GM13977 (cell line): ENCODE measurements around the gene CDX1.

Experiments
- DNase-seq: peaks from one replicate; pipeline ENCODE4 v3.0.0; 2012; ENCODE audit warnings: low spot score
- CTCF ChIP-seq: IDR thresholded peaks from 2 replicates; pipeline ENCODE4 v1.5.1; 2012; ENCODE audit warnings: mild to moderate bottlenecking, control low read depth; ENCODE audit not compliant: insufficient read depth; ENCODE audit errors: extremely low read depth, missing control alignments
- in situ Hi-C: fragments of 300-500 bp; cut with MboI; formaldehyde crosslinking; loops from one replicate; pipeline ENCODE4 v1.12.0; 2022; ENCODE audit warnings: low sequenced_read_pairs, low pct_unique_long_range_greater_than_20kb, mixed read lengths, inconsistent platforms; ENCODE audit not compliant: unreplicated experiment

CDX1 gene

GRCh38 chr5:150141544-150142184, 24.9 kb upstream of the CDX1 start:
- in situ Hi-C loops: no loop called here
- no peak for TF ChIP-seq CTCF
- no peak for DNase-seq

GRCh38 chr5:150142185-150142958, 24.2 kb upstream of the CDX1 start:
- no peak for DNase-seq
- in situ Hi-C loops: no loop called here
- no peak for TF ChIP-seq CTCF

- in situ Hi-C loops: no loop called here
- DNase-seq: no peak
- no peak for TF ChIP-seq CTCF
Measured at GRCh38 chr5:150142959-150143349, 23.6 kb upstream of the CDX1 start.

- no peak for TF ChIP-seq CTCF
- DNase-seq: no peak
- in situ Hi-C loops: no loop called here
Measured at GRCh38 chr5:150143350-150144245, 23.0 kb upstream of the CDX1 start.

- TF ChIP-seq CTCF: no peak
- DNase-seq: no peak
- in situ Hi-C loops: no loop called here
Measured at GRCh38 chr5:150144246-150144801, 22.3 kb upstream of the CDX1 start.

GRCh38 chr5:150144879-150145278, 21.7 kb upstream of the CDX1 start:
- DNase-seq: no peak
- in situ Hi-C loops: no loop called here
- no peak for TF ChIP-seq CTCF
